ENCODE data around the gene APBA1. TPM values are rescaled to one million over a fixed set of nuclear protein-coding genes. Genes with fewer than 3 reads are reported as not detected.

APBA1 gene
- total RNA-seq, 1 experiment from 2014 or later: 0.05 TPM

DNA sequence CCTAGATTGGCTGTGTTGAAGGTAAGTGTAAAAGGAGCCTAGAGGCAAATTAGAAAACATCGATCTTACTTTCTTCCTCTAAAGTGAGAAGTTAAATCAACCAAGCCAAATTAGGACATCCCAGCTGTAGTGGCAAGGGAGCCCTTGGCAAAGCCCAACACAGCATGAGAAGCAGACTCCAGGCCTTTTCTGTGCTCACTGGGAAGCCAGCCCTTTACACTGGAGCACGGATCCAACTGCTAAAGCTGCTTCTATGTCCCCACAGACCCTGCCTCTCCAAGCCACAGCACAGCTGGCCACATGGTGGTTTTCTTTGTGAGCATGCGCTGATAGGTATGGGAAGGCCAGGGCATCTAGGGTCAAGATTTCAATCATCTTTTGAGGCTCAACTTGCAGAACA is 94.1 kb downstream of the APBA1 start:
- Histone ChIP-seq H3K4me1 (ENCODE audit: control insufficient read depth, insufficient read depth, low read length) (no peaks in the 10 kb centered on the region), H3K27me3 (ENCODE audit: control insufficient read depth, insufficient read depth, low read length) (no peaks in the 10 kb centered on the region), H3K27ac (ENCODE audit: low read length) (no peak overlapping the region), H3K4me3 (ENCODE audit: low read depth in 2 of 2, low read length in 2 of 2) (no peak overlapping the region), H3K9me3 (ENCODE audit: control insufficient read depth, insufficient read depth, low read depth, low read length) (no peaks in the 10 kb centered on the region), H3K36me3 (ENCODE audit: control insufficient read depth, insufficient read depth, low read length) (no peaks in the 10 kb centered on the region)
- in situ Hi-C loops (cut with HindIII; ENCODE audit: low pct_unique_long_range_greater_than_20kb, low sequenced_read_pairs): no loop called here
- ATAC-seq (no peak), DNase-seq (ENCODE audit: low read depth, low spot score) (no peak)
- POLR2A ChIA-PET: no interaction called here
- CTCF ChIA-PET: no interaction called here
- no TSS peak for BruUV-seq (replicated peaks)
- TF ChIP-seq POLR2AphosphoS5 (IDR thresholded peaks at IDR 0.05; ENCODE audit: low read depth, low read length): no peak
- TF ChIP-seq TCF7L2 (IDR thresholded peaks at IDR 0.05; ENCODE audit: low read depth, low read length): no peak
- TF ChIP-seq, protein P1, sequence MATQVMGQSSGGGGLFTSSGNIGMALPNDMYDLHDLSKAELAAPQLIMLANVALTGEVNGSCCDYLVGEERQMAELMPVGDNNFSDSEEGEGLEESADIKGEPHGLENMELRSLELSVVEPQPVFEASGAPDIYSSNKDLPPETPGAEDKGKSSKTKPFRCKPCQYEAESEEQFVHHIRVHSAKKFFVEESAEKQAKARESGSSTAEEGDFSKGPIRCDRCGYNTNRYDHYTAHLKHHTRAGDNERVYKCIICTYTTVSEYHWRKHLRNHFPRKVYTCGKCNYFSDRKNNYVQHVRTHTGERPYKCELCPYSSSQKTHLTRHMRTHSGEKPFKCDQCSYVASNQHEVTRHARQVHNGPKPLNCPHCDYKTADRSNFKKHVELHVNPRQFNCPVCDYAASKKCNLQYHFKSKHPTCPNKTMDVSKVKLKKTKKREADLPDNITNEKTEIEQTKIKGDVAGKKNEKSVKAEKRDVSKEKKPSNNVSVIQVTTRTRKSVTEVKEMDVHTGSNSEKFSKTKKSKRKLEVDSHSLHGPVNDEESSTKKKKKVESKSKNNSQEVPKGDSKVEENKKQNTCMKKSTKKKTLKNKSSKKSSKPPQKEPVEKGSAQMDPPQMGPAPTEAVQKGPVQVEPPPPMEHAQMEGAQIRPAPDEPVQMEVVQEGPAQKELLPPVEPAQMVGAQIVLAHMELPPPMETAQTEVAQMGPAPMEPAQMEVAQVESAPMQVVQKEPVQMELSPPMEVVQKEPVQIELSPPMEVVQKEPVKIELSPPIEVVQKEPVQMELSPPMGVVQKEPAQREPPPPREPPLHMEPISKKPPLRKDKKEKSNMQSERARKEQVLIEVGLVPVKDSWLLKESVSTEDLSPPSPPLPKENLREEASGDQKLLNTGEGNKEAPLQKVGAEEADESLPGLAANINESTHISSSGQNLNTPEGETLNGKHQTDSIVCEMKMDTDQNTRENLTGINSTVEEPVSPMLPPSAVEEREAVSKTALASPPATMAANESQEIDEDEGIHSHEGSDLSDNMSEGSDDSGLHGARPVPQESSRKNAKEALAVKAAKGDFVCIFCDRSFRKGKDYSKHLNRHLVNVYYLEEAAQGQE (IDR thresholded peaks at IDR 0.05; ENCODE audit: insufficient read depth in 1 of 2, low read depth in 2 of 2, low read length in 1 of 2): no peak
- TF ChIP-seq, protein P2, sequence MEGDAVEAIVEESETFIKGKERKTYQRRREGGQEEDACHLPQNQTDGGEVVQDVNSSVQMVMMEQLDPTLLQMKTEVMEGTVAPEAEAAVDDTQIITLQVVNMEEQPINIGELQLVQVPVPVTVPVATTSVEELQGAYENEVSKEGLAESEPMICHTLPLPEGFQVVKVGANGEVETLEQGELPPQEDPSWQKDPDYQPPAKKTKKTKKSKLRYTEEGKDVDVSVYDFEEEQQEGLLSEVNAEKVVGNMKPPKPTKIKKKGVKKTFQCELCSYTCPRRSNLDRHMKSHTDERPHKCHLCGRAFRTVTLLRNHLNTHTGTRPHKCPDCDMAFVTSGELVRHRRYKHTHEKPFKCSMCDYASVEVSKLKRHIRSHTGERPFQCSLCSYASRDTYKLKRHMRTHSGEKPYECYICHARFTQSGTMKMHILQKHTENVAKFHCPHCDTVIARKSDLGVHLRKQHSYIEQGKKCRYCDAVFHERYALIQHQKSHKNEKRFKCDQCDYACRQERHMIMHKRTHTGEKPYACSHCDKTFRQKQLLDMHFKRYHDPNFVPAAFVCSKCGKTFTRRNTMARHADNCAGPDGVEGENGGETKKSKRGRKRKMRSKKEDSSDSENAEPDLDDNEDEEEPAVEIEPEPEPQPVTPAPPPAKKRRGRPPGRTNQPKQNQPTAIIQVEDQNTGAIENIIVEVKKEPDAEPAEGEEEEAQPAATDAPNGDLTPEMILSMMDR (IDR thresholded peaks at IDR 0.05): no peak
- TF ChIP-seq SIN3A (IDR thresholded peaks at IDR 0.05; ENCODE audit: borderline replicate concordance, insufficient read depth, low read depth, low read length): no peak
- intact Hi-C loops (cut with micrococcal nuclease; ENCODE audit: unreplicated experiment): no loop called here

DNA sequence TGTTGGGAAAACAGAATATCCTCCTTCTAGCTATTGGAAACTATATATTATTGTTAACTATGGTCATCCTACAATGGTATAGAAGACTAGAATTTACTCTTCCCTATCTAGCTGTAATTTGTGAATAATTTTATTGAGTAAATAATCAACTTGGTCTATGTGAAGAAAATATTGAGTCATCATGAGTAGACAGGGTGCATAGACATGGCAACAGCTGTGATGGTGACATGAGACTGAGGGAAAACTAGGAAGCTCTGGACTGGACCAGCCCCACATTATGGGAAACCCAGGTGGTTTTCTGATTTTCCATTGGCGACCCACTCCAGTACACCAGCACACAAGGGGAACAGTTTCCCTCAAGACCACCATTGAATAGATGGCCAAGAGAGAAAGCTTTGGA is 95.0 kb downstream of the APBA1 start:
- CTCF ChIA-PET: no interaction called here
- no peak overlapping the region for H3K4me3 ChIP-seq (ENCODE audit: low read depth in 2 of 2, low read length in 2 of 2)
- H3K27ac ChIP-seq (ENCODE audit: low read length): no peak overlapping the region
- no peaks in the 10 kb centered on the region for H3K36me3 ChIP-seq (ENCODE audit: control insufficient read depth, insufficient read depth, low read length)
- TF ChIP-seq, protein P2 (IDR thresholded peaks at IDR 0.05): no peak
- no peak for TF ChIP-seq TCF7L2 (IDR thresholded peaks at IDR 0.05; ENCODE audit: low read depth, low read length)
- no peak for TF ChIP-seq SIN3A (IDR thresholded peaks at IDR 0.05; ENCODE audit: borderline replicate concordance, insufficient read depth, low read depth, low read length)
- no peak for TF ChIP-seq POLR2AphosphoS5 (IDR thresholded peaks at IDR 0.05; ENCODE audit: low read depth, low read length)
- TF ChIP-seq, protein P1 (IDR thresholded peaks at IDR 0.05; ENCODE audit: insufficient read depth in 1 of 2, low read depth in 2 of 2, low read length in 1 of 2): no peak
- no peaks in the 10 kb centered on the region for H3K27me3 ChIP-seq (ENCODE audit: control insufficient read depth, insufficient read depth, low read length)
- no peaks in the 10 kb centered on the region for H3K4me1 ChIP-seq (ENCODE audit: control insufficient read depth, insufficient read depth, low read length)
- in situ Hi-C loops (cut with HindIII; ENCODE audit: low pct_unique_long_range_greater_than_20kb, low sequenced_read_pairs): no loop called here
- DNase-seq (ENCODE audit: low read depth, low spot score) (no peak), ATAC-seq (no peak)
- POLR2A ChIA-PET: no interaction called here
- no TSS peak for BruUV-seq (replicated peaks)
- intact Hi-C loops (cut with micrococcal nuclease; ENCODE audit: unreplicated experiment): no loop called here
- H3K9me3 ChIP-seq (ENCODE audit: control insufficient read depth, insufficient read depth, low read depth, low read length): no peaks in the 10 kb centered on the region
